GM10847 (cell line): ENCODE measurements around the gene TPBGL.

ENCODE experiments used
- POLR2A ChIP-seq: IDR thresholded peaks from 2 replicates; pipeline ENCODE4 v1.6.1; 2011; ENCODE audit not compliant: insufficient read length; ENCODE audit errors: extremely low read depth

TPBGL gene

DNA sequence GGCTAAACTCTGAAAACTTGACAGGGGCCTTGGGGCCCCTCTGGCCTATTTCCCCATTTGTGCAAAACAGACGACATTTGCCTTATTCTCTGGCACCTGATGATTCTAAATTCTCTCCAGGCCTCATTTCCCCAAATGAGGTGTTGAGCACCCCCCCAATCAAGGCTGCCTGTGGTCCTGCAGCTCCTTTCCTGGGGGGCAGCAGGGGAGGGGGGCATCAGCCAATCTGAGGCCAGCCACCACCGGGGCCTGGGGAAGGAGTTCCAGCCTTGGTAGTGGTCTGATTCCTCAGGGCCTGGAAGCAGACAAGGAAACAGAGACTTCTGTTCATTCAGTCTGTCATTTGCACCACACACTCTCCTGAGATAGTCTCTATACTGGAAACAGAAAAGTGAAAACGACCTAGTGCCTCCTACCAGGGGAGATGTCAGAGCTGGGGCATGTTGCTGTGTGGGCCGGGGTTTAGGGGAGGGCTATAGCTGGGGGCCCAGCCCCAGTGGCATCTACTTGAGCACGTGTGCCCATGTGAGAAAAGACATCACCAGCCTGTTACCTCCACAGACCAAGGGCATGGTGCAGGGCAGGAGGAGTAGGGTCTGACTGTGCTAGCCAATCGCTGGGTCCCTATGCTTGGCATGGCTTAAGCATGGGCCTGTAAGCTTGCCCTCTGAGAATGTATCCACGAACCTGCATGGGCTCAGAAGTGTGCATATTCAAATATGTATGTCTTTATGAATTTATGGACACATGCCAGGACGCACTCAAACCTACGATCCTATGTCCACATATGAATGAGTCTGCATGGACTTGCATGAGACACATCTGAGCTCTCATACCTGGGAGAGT is 1.8 kb upstream of the TPBGL start:
- no peak for TF ChIP-seq POLR2A

DNA sequence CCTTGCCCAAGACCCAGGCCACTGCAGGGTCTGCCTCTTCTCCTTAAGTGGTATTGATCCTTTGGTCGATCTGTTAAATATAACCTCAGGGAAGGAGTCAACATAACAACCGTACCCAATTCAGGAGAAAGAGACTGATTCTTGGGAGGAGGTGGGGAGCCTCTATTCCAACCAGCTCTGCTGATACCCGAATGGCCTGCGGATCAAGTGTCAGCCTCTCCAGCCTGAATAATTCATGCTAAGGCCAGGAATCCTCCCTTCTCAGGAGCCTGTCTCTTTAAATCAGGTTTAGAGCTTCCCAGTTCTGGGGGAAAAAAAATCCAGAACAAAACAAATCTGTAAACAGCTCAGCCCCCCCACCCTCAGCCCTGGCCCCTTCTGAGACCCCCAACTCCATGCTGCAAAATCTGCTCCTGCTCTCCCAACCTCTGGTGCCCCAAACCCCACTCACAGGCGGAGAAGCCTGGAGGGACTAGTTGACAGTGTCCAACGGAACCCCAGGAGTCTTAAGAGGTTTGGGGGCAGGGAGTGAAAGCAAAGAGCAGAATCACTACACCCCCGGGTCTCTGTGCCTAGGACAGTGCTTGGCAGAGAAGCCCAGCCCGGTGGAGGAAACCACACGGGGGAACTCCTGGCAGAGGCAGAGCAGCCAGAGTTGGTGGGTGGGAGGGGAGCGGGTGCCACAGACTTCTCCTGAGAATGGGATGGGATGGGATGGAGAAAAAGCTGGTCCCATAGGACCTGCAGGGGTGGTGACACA is 863 bp upstream of the TPBGL start:
- TF ChIP-seq POLR2A: no peak

GRCh38 chr11:75241036-75241905 is 697 bp downstream of the TPBGL start:
- TF ChIP-seq POLR2A: no peak

DNA sequence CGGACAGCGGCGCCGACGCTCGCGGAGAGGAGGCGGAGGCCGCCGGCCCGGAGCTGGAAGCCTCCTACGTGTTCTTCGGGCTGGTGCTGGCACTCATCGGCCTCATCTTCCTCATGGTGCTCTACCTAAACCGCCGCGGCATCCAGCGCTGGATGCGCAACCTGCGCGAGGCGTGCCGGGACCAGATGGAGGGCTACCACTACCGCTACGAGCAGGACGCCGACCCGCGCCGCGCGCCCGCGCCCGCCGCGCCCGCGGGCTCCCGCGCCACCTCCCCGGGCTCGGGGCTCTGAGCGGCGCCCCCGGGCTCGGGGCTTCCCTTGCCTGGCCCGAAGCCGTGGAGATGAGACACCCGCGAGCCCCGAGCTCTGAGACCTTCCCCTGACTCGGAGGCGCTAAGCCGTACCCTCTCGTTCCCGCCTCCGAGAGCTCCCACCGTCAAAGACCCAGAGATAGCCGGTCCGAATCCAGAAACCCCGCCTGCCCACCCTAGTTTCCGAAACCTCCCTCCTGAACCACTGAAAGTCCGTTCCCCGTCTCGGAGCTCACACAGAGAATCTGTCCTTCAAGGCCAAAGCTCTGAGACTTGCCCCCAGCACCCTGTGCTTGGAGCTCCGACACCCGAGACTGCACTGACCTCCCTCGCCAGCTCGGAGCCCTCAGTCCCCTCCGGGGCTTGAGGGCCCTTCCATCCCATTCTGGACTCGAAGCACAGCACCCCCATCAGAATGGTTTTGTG is 1.5 kb downstream of the TPBGL start:
- no peak for TF ChIP-seq POLR2A

DNA sequence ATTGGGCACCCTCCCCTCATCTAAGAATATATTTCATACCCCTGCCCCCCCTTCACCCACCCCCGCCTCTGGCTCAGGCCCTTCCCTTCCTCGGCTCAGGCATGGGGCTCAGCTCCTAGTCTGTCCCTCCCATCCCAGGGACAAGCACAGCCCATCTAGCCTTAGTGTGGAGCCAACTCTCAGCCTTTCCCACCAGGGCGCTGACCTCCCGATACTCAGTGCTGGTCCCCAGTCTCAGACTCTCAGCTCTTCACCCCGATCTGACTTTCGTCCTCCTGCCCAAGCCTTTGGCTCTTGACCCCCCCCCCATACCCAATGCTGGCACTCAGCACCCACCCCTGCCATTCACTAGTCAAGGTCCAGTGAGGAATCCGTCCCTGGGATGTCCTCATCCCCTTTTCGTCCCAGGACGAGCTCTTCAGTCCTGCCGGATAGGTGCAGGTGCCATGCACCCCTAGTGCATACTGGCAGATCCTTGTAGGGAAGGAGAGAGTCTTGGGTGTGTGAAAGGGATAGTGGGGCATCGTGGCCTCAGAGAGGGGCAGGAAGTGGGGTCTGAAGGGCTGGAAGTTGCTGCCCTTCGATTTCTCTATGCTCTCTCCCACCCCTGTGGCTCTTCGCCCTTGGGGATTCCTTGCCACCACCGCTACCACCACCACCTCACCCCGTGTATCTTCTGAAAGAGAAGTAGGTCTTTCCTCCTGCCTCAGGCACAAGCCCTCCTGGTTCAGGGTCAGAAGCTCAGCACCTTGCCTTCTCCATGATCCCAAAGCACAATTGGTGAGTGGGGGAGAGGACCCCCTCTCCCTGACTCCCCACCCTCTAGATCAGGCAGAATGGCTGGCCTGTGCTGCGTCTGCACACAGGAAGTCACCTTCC is 2.4 kb downstream of the TPBGL start:
- no peak for TF ChIP-seq POLR2A

DNA sequence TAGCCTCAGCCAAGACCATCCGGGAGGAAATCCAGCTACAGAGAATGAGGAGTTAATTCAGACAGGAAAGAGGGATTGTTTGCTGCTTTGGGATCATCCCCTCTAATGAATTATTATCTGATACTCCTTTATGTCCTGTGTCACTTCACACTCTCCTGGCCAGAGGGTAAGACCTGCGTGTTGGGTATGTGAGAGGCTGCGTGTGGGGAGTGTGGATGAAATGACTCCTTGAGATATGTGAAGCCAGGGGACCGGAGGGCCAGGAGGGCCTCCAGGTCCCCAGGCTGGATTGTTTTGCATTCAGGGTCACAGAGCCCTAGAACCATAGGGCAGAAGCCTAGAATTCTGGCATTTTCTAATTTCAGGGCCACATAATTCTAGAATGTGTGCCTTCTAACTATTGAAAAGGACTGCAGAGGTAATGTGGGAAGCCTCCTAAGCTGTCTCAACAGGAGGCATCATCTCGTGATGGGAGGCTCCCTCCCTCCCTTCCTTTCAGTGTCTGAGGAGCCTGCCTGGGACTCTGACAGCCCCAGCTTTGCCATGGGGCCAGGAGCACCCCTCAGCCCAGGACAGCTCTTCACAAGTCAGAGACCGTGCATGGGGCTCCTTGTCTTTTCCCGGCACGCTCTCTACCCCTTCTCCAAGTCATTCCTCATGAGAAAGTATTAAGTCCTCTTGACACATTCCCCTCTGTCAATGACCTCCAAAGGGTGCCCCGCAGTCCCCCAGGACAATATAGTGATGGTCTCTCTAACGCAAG is 3.7 kb downstream of the TPBGL start:
- TF ChIP-seq POLR2A: no peak

DNA sequence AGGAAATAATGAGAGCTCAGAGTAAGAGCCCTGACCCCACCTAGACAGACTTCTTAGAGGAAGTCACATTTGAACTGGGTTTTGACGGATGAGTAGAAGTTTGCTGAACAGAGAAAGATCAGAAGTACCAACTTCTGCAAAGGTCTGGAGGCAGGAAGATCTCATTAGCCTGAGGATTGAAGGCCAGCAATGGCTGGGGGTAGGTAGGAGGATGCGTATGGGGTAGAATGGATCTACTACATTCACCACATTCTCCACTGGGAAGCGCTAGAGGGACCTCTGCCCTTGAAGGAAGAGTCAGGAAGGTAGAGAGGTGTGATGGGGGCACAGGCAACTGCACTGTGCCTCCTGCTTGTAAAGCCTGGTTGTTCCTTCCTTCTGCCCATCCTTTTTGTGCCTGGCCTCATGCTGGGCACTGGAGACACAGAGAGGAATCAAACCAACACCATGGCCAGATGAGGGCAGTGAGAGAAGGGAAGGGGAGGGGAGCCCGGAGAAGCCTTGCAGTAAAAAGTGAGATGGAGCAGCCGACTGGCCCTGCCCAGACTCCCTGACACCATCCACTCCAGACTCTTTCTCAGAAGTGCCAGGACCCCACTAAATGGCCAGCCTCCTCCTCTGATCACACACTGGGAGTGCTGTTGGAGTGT is 4.9 kb downstream of the TPBGL start:
- TF ChIP-seq POLR2A: no peak

DNA sequence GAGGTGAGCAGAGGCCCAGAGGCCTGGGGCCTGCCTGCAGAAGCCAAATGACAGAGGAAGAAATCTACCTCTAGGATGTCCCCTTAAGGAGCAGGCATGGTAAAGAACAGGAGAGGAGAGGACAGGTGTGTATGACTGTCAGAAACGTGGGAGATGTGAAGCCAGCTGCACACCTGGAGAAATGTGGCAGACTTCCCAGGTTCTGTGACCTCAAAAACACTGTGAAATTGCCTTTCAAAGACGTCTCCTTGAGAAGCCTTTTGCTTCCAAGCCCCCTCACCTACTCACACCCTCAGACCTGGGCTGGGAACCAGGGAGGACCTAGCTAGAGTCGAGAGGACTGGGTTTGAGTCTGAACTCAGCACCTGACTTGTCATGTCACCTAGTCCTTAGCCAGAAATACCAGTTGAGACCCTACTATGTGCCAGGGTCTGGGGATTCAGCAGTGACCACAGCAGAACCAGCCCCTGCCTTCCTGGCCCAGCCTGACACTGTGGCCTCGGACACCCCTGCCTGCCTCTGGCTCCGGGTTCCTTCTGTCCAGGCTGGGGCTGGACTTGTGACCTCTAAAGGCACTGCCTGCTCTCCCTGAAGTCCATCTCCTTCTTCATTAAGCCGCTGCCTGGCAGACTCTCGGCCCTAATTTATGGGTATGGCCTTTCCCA is 5.6 kb downstream of the TPBGL start:
- no peak for TF ChIP-seq POLR2A

DNA sequence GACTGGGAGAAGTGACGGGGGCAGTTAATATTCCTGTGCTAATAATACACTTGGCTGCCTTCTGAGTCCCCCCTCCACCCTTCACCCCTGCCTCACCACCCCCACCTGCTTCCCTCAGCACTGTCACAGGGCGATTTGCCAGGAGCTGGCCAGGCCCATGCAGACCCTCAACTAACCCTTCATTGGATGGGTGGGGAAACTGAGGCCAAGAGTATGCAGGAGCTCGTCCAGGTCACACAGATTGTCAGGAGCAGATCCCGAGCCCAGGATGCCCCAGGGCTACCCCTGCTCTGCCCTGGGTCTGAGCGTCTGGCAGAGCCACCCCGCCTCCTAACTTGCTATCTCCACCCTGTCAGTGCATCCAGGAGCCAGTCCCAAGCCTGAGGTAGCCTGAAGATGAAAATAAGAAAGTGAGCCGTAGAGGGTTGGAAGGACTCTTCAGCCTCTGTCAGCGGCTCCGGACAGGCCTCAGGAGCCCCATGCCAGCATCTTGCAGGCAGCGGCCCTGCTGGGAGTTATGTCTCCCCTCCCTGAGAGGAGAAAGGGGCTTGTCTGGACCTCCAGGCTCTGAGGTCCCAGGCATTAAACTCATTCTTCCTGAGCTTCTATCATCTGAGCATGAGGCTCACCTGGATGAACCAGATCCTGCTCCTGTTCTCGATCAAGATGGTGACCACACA is 6.2 kb downstream of the TPBGL start:
- TF ChIP-seq POLR2A: no peak

DNA sequence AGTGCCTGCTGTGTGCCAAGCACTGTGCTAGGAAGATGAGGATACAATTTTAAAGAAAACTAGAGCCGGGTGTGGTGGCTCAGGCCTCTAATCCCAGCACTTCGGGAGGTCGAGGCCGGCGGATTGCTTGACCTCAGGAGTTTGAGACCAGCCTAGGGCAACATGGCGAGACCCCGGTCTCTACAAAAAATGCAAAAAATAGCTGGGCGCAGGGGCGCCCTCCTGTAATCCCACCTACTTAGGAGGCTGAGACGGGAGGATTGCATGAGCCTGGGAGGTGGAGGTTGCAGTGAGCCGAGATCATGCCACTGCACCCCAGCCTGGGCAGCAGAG is 8.3 kb downstream of the TPBGL start:
- TF ChIP-seq POLR2A: no peak

DNA sequence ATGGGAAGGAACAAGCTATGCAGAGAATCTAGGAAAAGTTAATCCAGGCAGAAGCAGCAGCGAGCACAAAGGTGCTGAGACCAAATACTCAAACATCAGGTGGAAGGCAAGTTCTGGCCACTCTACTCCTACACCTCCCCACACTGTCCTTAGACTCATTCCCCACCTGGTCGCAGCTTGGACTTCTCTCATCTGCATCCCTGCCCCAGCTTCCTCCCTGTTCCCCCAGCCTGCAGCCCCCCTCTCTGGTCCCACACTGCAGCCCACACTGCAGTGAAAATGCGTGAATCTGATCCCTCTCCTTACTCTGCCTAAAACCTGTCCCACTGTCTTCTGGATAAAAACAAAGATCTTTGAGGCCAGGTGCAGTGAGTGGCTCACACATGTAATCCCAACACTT is 9.1 kb downstream of the TPBGL start:
- TF ChIP-seq POLR2A: no peak

- TF ChIP-seq POLR2A: no peak
Measured at GRCh38 chr11:75254326-75254725, 13.8 kb downstream of the TPBGL start.
